Neural crest cell (in vitro differentiated cells): ENCODE data around the gene FETUB. TPM values are rescaled to one million over a fixed set of nuclear protein-coding genes. Genes with fewer than 3 reads are reported as not detected.

Experiments used
- DNase-seq: peaks from one replicate; pipeline ENCODE4 v3.0.0; 2021; ENCODE audit warnings: low read depth, mixed read lengths, low spot score
- H3K27ac Mint-ChIP-seq: one replicate; pipeline ENCODE4 v1.8.0; 2021; ENCODE audit warnings: mild to moderate bottlenecking, mixed read lengths; ENCODE audit not compliant: unreplicated experiment
- H3K27me3 Mint-ChIP-seq: 2 replicates; pipeline ENCODE4 v1.8.0; 2021; ENCODE audit warnings: low read depth, mild to moderate bottlenecking, mixed read lengths
- H3K36me3 Mint-ChIP-seq: 2 replicates; pipeline ENCODE4 v1.8.0; 2021; ENCODE audit warnings: low read depth, mild to moderate bottlenecking, mixed read lengths
- H3K4me1 Mint-ChIP-seq: 2 replicates; pipeline ENCODE4 v1.8.0; 2021; ENCODE audit warnings: mixed read lengths
- H3K4me3 Mint-ChIP-seq: one replicate; pipeline ENCODE4 v1.8.0; 2021; ENCODE audit warnings: mild to moderate bottlenecking, mixed read lengths
- H3K9me3 Mint-ChIP-seq: 2 replicates; pipeline ENCODE4 v1.8.0; 2021; ENCODE audit warnings: mixed read lengths
- CTCF ChIP-seq: fragments of 200-600 bp; sonication (generic); conservative IDR thresholded peaks from 2 replicates; pipeline ENCODE4 v1.5.0; 2021; ENCODE audit warnings: antibody characterized with exemption, mild to moderate bottlenecking
- total RNA-seq: library from RNA; stranded (reverse); gene quantifications from 2 replicates; pipeline ENCODE4 v1.2.1, GENCODE V29; 2021

FETUB gene
- total RNA-seq, 1 donor from 2014 or later, result not detected

DNA sequence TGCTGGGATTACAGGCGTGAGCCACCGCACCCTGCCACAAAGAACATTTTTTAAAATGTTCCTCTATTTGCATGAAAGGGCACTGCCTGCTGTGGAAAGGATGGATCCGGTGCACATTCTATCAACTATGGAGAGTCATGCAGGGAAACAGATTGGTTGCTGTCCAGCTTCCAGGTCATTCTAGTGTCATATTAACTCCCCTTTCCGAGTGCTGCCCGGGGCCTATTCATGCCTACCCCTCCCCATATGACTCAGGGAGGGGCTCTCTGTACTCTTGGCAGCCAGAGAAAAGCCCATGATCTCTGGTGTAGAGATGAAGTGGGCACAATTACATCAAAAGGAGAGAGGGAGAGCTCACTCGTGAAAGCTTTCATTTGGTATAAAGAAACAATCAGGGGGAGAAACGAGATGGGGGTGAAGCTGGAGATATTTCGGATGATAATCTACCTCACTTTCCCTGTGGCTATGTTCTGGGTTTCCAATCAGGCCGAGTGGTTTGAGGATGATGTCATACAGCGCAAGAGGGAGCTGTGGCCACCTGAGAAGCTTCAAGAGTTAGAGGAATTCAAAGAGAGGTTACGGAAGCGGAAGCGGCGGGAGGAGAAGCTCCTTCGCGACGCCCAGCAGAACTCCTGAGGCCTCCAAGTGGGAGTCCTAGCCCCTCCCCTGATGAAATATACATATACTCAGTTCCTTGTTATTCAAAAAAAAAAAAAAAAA lies 43.5 kb upstream of the FETUB start:
- no peak overlapping the region for H3K4me3 Mint-ChIP-seq
- no peaks in the 10 kb centered on the region for H3K27me3 Mint-ChIP-seq
- no peak for DNase-seq
- no peaks in the 10 kb centered on the region for H3K36me3 Mint-ChIP-seq
- no peak for TF ChIP-seq CTCF
- H3K27ac Mint-ChIP-seq, result no peak overlapping the region
- H3K4me1 Mint-ChIP-seq, result peaks cover 13% of the 10 kb centered on the region
- no peaks in the 10 kb centered on the region for H3K9me3 Mint-ChIP-seq

DNA sequence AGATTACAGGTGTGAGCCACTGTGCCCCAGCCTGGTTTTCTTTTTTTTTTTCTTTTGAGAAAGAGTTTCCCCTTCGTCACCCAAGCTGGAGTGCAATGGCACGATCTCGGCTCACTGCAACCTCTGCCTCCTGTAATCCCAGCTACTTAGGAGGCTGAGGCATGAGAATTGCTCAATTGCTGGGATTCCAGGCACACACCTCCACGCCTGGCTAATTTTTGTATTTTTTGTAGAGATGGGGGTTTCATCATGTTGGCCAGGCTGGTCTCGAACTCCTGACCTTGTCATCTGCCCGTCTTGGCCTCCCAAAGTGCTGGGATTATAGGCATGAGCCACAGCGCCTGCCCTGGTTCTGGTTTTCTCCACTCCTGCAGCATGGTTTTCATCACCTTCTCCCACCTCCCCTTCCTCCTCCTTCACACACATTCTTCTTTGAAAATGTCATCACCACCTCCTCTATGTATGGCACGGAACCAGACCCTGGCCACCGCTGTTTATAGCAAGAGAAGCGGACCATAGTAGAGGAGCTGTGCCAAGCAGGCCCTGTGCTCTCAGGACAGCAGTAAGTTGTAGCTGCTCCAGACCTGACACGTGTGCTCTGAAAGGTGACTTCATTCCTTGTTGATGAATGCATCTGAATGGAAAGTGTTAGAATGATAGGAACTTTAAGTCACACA lies 42.0 kb upstream of the FETUB start:
- H3K9me3 Mint-ChIP-seq, result no peaks in the 10 kb centered on the region
- no peak overlapping the region for H3K4me3 Mint-ChIP-seq
- H3K27ac Mint-ChIP-seq, result no peak overlapping the region
- H3K36me3 Mint-ChIP-seq, result no peaks in the 10 kb centered on the region
- no peak for DNase-seq
- TF ChIP-seq CTCF, result no peak
- H3K4me1 Mint-ChIP-seq, result peaks cover 13% of the 10 kb centered on the region
- no peaks in the 10 kb centered on the region for H3K27me3 Mint-ChIP-seq

GRCh38 chr3:186598794-186599141 lies 41.4 kb upstream of the FETUB start:
- Mint-ChIP-seq H3K9me3 (no peaks in the 10 kb centered on the region), H3K4me3 (no peak overlapping the region), H3K36me3 (no peaks in the 10 kb centered on the region), H3K27ac (no peak overlapping the region), H3K4me1 (peaks cover 13% of the 10 kb centered on the region), H3K27me3 (no peaks in the 10 kb centered on the region)
- no peak for TF ChIP-seq CTCF
- no peak for DNase-seq

DNA sequence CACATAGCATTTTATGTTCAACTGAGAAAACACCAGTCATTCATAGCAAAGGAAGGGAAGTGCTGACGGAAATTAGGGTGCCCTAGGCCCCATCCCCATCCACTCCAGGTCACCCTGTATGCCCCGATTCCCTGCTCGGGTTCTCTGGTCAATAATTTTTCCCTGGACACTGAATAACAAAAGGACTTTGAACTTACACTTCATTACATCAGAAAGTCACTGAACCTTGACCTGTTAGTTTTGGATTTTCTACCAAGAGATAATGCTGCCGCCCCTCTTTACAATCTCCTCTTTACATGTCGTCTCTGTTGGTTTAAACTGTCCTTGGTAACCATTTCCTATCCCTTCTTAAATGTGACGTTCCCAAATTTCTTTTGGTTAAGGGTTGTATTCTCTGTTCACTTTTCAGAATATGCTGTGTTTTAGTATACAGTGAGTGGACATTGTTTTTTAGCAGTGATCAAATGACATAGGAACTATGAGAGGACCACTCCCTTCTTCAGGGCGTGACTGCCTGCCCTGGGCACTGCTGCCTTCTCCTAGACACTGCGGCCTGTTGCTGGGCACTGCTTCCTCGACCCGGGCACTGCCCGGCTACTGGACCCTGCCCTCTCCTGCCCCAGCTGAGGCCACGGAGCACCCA lies 40.9 kb upstream of the FETUB start:
- no peak overlapping the region for H3K27ac Mint-ChIP-seq

GRCh38 chr3:186599785-186600166 lies 40.4 kb upstream of the FETUB start:
- Mint-ChIP-seq H3K4me1 (peaks cover 13% of the 10 kb centered on the region), H3K27me3 (peaks cover 1% of the 10 kb centered on the region)
- no peak for TF ChIP-seq CTCF

More for the DNA sequence above, 40.9 kb upstream of the FETUB start:
- H3K4me1 Mint-ChIP-seq, result peaks cover 13% of the 10 kb centered on the region
- no peak for DNase-seq
- H3K9me3 Mint-ChIP-seq, result no peaks in the 10 kb centered on the region
- no peak overlapping the region for H3K4me3 Mint-ChIP-seq
- no peaks in the 10 kb centered on the region for H3K27me3 Mint-ChIP-seq
- TF ChIP-seq CTCF, result no peak
- no peaks in the 10 kb centered on the region for H3K36me3 Mint-ChIP-seq

More at GRCh38 chr3:186599785-186600166, 40.4 kb upstream of the FETUB start:
- H3K9me3 Mint-ChIP-seq, result no peaks in the 10 kb centered on the region
- H3K4me3 Mint-ChIP-seq, result no peak overlapping the region
- H3K36me3 Mint-ChIP-seq, result no peaks in the 10 kb centered on the region
- H3K27ac Mint-ChIP-seq, result no peak overlapping the region
- DNase-seq, result no peak
